Panc1 (cell line): ENCODE results near the gene LRRC73. TPM values are rescaled to one million over a fixed set of nuclear protein-coding genes. Genes with fewer than 3 reads are reported as not detected.

Experiments used
- ATAC-seq: fragments of 200-7000 bp; cut with Tn5 transposase; 2 replicates; pipeline ENCODE4 v1.9.1; 2020; ENCODE audit warnings: mild to moderate bottlenecking, moderate library complexity
- BruUV-seq: library from RNA; stranded (reverse); fragments of 400-500 nt; replicated peaks from 2 replicates; lab custom pipeline; 2021; lab: Mats Ljungman, UMichigan
- CTCF ChIA-PET: fragments of 300-600 bp; sonication (Branson Sonifier 250); formaldehyde crosslinking; loops from one replicate; lab custom pipeline; 2022; ENCODE audit warnings: antibody characterized with exemption; lab: Charles Lee
- POLR2A ChIA-PET: fragments of 300-600 bp; sonication (Branson Sonifier 250); formaldehyde crosslinking; loops from one replicate; lab custom pipeline; 2022; ENCODE audit warnings: antibody characterized with exemption; lab: Charles Lee
- DNase-seq: peaks from one replicate; pipeline ENCODE4 v3.0.0-alpha.2; 2010; ENCODE audit warnings: low read depth, low spot score
- H3K27ac ChIP-seq: 2 replicates; pipeline ENCODE4 v1.5.1; 2011; ENCODE audit warnings: mild to moderate bottlenecking, low read length, inconsistent platforms
- H3K27me3 ChIP-seq: fragments of 200-500 bp; sonication (Bioruptor generic); 2 replicates; pipeline ENCODE4 v1.6.0; 2014; ENCODE audit warnings: low read length, inconsistent platforms; ENCODE audit not compliant: control insufficient read depth, insufficient read depth
- H3K36me3 ChIP-seq: fragments of 200-500 bp; sonication (Bioruptor generic); 2 replicates; pipeline ENCODE4 v1.5.1; 2014; ENCODE audit warnings: inconsistent platforms, mild to moderate bottlenecking, low read length, moderate library complexity; ENCODE audit not compliant: control insufficient read depth, insufficient read depth
- H3K4me1 ChIP-seq: 2 replicates; pipeline ENCODE4 v1.5.1; 2011; ENCODE audit warnings: inconsistent platforms, mild to moderate bottlenecking, low read length, moderate library complexity; ENCODE audit not compliant: control insufficient read depth, insufficient read depth
- H3K4me3 ChIP-seq, 2 experiments: 2 replicates each; pipeline ENCODE4 v1.5.1; 2011 to 2012; ENCODE audit warnings: low read depth in 2 of 2, low read length in 2 of 2, mild to moderate bottlenecking in 2 of 2, inconsistent platforms in 1 of 2, moderate library complexity in 1 of 2
- H3K9me3 ChIP-seq: fragments of 200-500 bp; sonication (Bioruptor generic); 2 replicates; pipeline ENCODE4 v1.5.1; 2014; ENCODE audit warnings: low read depth, mild to moderate bottlenecking, inconsistent platforms, low read length, moderate library complexity; ENCODE audit not compliant: control insufficient read depth, insufficient read depth
- CTCF ChIP-seq: fragments of 450-650 bp; IDR thresholded peaks from 2 replicates; pipeline ENCODE4 v1.5.1; 2017; ENCODE audit warnings: mild to moderate bottlenecking
- POLR2AphosphoS5 ChIP-seq: IDR thresholded peaks from 2 replicates; pipeline ENCODE4 v1.6.1; 2012; ENCODE audit warnings: mild to moderate bottlenecking, low read depth, low read length, moderate library complexity
- REST ChIP-seq, 2 experiments: IDR thresholded peaks; 2 replicates each; pipeline ENCODE4 v1.6.1; 2011 to 2012; ENCODE audit warnings: low read depth in 2 of 2, control low read depth in 1 of 2, low read length in 1 of 2, mild to moderate bottlenecking in 1 of 2, moderate library complexity in 1 of 2; ENCODE audit not compliant: insufficient read depth in 1 of 2
- SIN3A ChIP-seq: IDR thresholded peaks from 2 replicates; pipeline ENCODE4 v1.6.1; 2012; ENCODE audit warnings: low read depth, mild to moderate bottlenecking, low read length, moderate library complexity, borderline replicate concordance; ENCODE audit not compliant: insufficient read depth
- TCF7L2 ChIP-seq: IDR thresholded peaks from 2 replicates; pipeline ENCODE4 v1.6.1; 2011; ENCODE audit warnings: mild to moderate bottlenecking, low read depth, low read length, inconsistent platforms
- in situ Hi-C: cut with HindIII; loops from 2 replicates; pipeline ENCODE4 v1.10.0; 2016; ENCODE audit warnings: low sequenced_read_pairs, low pct_unique_long_range_greater_than_20kb
- intact Hi-C: fragments of 100-400 bp; cut with micrococcal nuclease; formaldehyde crosslinking; loops from one replicate; pipeline ENCODE4 v1.10.0; 2022; ENCODE audit not compliant: unreplicated experiment
- total RNA-seq: library from RNA; stranded (reverse); gene quantifications from one replicate; pipeline ENCODE4 v1.2.1, GENCODE V29; 2021; ENCODE audit not compliant: unreplicated experiment

Gene LRRC73
- total RNA-seq, 1 experiment from 2014 or later, result 2.9 TPM

- no TSS peak for BruUV-seq
- TF ChIP-seq CTCF (no peak), REST (IDR thresholded peaks at IDR 0.05; ENCODE audit: insufficient read depth in 1 of 2, low read depth in 2 of 2, low read length in 1 of 2) (no peak), POLR2AphosphoS5 (no peak), SIN3A (no peak), TCF7L2 (no peak)
- ChIA-PET POLR2A (no interaction called here), CTCF (interaction anchor here (0.6 kb wide), 1 partner anchor 35 kb away, joined by 5 read pairs; no protein-coding TSS in a partner anchor)
- no peaks in the 10 kb centered on the region for H3K27me3 ChIP-seq
- no peak for DNase-seq
- H3K9me3 ChIP-seq, result no peaks in the 10 kb centered on the region
- intact Hi-C loops (no loop called here), in situ Hi-C loops (no loop called here)
- no peaks in the 10 kb centered on the region for H3K4me1 ChIP-seq
- H3K27ac ChIP-seq, result no peak overlapping the region
- no peak for ATAC-seq
- H3K36me3 ChIP-seq, result no peaks in the 10 kb centered on the region
- H3K4me3 ChIP-seq, result no peak overlapping the region
These were observed 40.2 kb downstream of the LRRC73 start for GRCh38 chr6:43469947-43470346.

GRCh38 chr6:43468748-43469681, 41.1 kb downstream of the LRRC73 start:
- ATAC-seq, result no peak
- Histone ChIP-seq H3K27me3 (no peaks in the 10 kb centered on the region), H3K4me3 (no peak overlapping the region), H3K36me3 (no peaks in the 10 kb centered on the region), H3K4me1 (no peaks in the 10 kb centered on the region), H3K27ac (no peak overlapping the region), H3K9me3 (no peaks in the 10 kb centered on the region)
- in situ Hi-C loops (no loop called here), intact Hi-C loops (no loop called here)
- CTCF ChIA-PET, result no interaction called here
- TF ChIP-seq REST (IDR thresholded peaks at IDR 0.05; ENCODE audit: insufficient read depth in 1 of 2, low read depth in 2 of 2, low read length in 1 of 2) (no peak), CTCF (no peak), SIN3A (no peak), POLR2AphosphoS5 (no peak), TCF7L2 (no peak)
- POLR2A ChIA-PET, result no interaction called here
- BruUV-seq, result no TSS peak
- DNase-seq, result no peak
